ENCODE measurements around the gene MVB12A. TPM values are rescaled to one million over a fixed set of nuclear protein-coding genes. Genes with fewer than 3 reads are reported as not detected.

The MVB12A gene
- polyA plus RNA-seq, 2 of the 4 experiments (the other 2 are of a cell fraction) = 19.1 to 30.2 TPM

DNA sequence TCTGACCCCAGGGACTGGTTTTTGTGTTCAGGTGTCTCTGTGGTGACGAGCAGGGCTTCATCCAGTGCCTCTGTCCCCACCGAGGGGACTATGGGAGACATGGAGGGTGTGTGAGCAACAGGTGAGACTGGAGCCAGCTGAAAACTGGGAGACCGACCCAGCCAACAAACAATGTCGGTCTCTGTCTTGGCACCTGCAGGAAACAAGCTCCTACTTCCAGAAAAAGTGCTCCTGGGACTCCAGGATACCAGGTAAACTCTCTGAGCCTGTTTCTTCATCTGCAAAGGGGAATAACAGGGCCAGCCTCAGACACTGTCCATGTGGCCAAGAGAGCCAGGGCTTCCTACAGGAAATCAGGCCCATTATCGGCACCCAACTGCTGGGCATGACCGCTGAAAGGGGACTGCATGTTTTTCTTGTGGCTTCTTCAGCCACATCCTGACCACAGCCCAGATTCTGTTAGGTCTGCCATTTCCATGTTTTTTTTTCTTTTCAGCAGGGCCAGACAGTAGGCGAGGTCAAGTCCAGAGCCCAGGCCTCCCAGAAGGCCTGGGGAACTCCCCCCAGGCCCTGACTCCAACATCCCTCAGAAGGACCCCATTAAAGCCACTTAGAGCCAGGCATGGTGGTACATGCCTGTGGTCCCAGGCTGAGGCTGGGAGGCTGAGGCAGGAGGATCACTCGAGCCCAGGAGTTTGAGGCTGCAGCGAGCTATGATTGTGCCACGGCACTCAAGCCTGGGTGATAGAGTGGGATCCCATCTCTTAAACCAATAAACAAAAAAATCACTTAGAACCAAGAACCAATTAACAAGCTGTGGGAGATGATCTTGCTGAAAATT is 13.6 kb upstream of the MVB12A start:
- DNase-seq (ENCODE audit: low read depth in 1 of 2, low spot score in 1 of 2) (no peak), FAIRE-seq (no peak), ATAC-seq (no peak)
- Histone ChIP-seq H3K27ac (no peak overlapping the region), H3K4me1 (no peaks in the 10 kb centered on the region), H3K9me3 (no peaks in the 10 kb centered on the region), H3K4me2 (no peak overlapping the region), H3K4me3 (no peak overlapping the region)
- WGBS (ENCODE audit: missing lambda C conversion rate) = 82% methylated on average over 9 of the region's 10 CpGs
- TF ChIP-seq GATA3 (IDR thresholded peaks at IDR 0.05; ENCODE audit: borderline replicate concordance) = no peak
- TF ChIP-seq, protein P1, sequence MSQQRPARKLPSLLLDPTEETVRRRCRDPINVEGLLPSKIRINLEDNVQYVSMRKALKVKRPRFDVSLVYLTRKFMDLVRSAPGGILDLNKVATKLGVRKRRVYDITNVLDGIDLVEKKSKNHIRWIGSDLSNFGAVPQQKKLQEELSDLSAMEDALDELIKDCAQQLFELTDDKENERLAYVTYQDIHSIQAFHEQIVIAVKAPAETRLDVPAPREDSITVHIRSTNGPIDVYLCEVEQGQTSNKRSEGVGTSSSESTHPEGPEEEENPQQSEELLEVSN (IDR thresholded peaks at IDR 0.05; ENCODE audit: borderline replicate concordance, low read depth) = no peak
- no peak for TF ChIP-seq TP53 (CRISPR knock-in tag; IDR thresholded peaks at IDR 0.05)
- TF ChIP-seq, protein P2, sequence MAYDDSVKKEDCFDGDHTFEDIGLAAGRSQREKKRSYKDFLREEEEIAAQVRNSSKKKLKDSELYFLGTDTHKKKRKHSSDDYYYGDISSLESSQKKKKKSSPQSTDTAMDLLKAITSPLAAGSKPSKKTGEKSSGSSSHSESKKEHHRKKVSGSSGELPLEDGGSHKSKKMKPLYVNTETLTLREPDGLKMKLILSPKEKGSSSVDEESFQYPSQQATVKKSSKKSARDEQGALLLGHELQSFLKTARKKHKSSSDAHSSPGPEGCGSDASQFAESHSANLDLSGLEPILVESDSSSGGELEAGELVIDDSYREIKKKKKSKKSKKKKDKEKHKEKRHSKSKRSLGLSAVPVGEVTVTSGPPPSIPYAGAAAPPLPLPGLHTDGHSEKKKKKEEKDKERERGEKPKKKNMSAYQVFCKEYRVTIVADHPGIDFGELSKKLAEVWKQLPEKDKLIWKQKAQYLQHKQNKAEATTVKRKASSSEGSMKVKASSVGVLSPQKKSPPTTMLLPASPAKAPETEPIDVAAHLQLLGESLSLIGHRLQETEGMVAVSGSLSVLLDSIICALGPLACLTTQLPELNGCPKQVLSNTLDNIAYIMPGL (CRISPR knock-in tag; IDR thresholded peaks at IDR 0.05; ENCODE audit: borderline replicate concordance) = no peak
- no peak for TF ChIP-seq FOSB (CRISPR knock-in tag; IDR thresholded peaks at IDR 0.05)
- TF ChIP-seq BHLHE40 (IDR thresholded peaks at IDR 0.05; ENCODE audit: low read depth, low read length) = no peak
- TF ChIP-seq CBX8 (IDR thresholded peaks at IDR 0.05) = no peak
- no peak for TF ChIP-seq NFE2L2 (conservative IDR thresholded peaks at IDR 0.05; ENCODE audit: low read length)
- no peak for TF ChIP-seq NR3C1 (IDR thresholded peaks at IDR 0.05)
- no peak for TF ChIP-seq HOXB13 (CRISPR knock-in tag; IDR thresholded peaks at IDR 0.05; ENCODE audit: low read depth)
- ChIA-PET POLR2A (no interaction called here), CTCF (interaction anchor here (1.0 to 1.2 kb wide), 2 partner anchors 14 to 20 kb away, joined by 3 to 5 read pairs; no protein-coding TSS in a partner anchor)

DNA sequence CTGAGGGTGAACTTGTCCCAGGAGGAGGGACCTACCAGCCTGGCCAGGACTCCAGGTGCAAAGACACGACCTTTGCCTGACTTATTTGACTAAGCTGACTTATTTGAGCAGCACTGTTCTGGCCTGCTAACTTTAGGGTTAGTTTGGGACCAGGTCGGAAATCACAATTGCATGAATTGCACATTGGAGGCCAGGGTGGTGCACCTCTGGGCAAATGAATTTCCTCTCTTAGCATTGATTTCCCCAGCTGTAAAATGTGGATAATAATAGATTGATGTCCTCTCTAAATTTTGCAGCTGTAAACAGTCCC is 13.0 kb upstream of the MVB12A start:
- Histone ChIP-seq H3K4me1 (no peaks in the 10 kb centered on the region), H3K27ac (no peak overlapping the region), H3K4me3 (no peak overlapping the region), H3K9me3 (no peaks in the 10 kb centered on the region), H3K4me2 (no peak overlapping the region)
- no peak for FAIRE-seq
- no peak for DNase-seq (ENCODE audit: low read depth in 1 of 2, low spot score in 1 of 2)
- TF ChIP-seq, protein P3, sequence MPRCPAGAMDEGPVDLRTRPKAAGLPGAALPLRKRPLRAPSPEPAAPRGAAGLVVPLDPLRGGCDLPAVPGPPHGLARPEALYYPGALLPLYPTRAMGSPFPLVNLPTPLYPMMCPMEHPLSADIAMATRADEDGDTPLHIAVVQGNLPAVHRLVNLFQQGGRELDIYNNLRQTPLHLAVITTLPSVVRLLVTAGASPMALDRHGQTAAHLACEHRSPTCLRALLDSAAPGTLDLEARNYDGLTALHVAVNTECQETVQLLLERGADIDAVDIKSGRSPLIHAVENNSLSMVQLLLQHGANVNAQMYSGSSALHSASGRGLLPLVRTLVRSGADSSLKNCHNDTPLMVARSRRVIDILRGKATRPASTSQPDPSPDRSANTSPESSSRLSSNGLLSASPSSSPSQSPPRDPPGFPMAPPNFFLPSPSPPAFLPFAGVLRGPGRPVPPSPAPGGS (IDR thresholded peaks at IDR 0.05) = no peak
- TF ChIP-seq HDAC2 (IDR thresholded peaks at IDR 0.05) (no peak), CBX8 (IDR thresholded peaks at IDR 0.05) (no peak)
- no peak for ATAC-seq
- ChIA-PET CTCF (interaction anchor here (1.0 to 1.2 kb wide), 2 partner anchors 15 to 21 kb away, joined by 3 to 5 read pairs; no protein-coding TSS in a partner anchor), POLR2A (no interaction called here)
- 70% methylated on average over 2 of the region's 2 CpGs for WGBS (ENCODE audit: missing lambda C conversion rate)

DNA sequence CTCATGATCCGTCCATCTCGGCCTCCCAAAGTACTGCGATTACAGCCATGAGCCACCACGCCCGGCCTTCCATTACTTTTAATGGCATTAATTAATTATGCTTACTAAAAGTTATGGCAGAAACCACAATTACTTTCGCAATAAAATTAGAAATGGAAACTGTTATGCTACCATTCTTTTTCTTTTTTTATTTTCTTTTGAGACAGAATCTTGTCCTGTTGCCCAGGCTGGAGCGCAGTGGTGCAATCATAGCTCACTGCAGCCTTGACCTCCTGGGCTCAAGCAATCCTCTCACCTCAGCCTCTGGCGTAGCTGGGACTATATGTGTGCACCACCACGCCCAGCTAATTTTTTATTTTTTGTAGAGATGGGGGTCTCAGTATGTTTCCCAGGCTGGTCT is 9.9 kb upstream of the MVB12A start:
- no peak for DNase-seq (ENCODE audit: low read depth in 1 of 2, low spot score in 1 of 2)
- no peak for FAIRE-seq
- Histone ChIP-seq H3K27ac (no peak overlapping the region), H3K4me1 (no peaks in the 10 kb centered on the region), H3K4me3 (no peak overlapping the region), H3K4me2 (no peak overlapping the region), H3K9me3 (no peaks in the 10 kb centered on the region)
- no peak for ATAC-seq
- ChIA-PET CTCF (no interaction called here), POLR2A (interaction anchor here (1.3 kb wide), 1 partner anchor 10 kb away, joined by 5 read pairs; the partner anchor contains the start of gene MVB12A)
- TF ChIP-seq CBX2 (IDR thresholded peaks at IDR 0.05; ENCODE audit: borderline replicate concordance, low read depth) (no peak), FOSL2 (IDR thresholded peaks at IDR 0.05) (no peak), FOSL2 (CRISPR knock-in tag; IDR thresholded peaks at IDR 0.05) (no peak), ESRRA (IDR thresholded peaks at IDR 0.05; ENCODE audit: borderline replicate concordance, low read length) (no peak)
- 85% methylated on average over 9 of the region's 9 CpGs for WGBS (ENCODE audit: missing lambda C conversion rate)

DNA sequence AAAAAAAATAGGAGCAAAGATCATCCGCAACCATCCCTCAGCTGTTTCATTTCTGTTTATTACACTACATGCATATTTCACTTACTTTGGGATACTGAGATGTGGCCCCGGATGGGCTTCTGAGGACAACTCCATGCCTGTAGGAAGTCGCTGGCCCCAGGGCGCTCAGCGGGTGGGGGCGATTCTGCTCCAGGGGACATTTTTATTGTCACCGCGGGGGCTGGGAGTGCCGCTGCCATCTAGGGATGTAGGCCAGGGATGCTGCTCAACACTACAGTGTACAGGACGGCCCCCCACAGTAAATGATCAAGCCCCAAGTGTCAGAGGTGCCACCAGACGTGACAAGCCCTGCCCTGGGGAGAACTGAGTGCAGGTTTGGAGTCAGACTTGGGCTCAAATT is 8.0 kb upstream of the MVB12A start:
- CTCF ChIA-PET = interaction anchor here (1.0 to 1.2 kb wide), 2 partner anchors 22 to 55 kb away, joined by 3 to 7 read pairs; no protein-coding TSS in a partner anchor
- no peak for FAIRE-seq
- DNase-seq (ENCODE audit: low read depth in 1 of 2, low spot score in 1 of 2) = no peak
- H3K27ac ChIP-seq = no peak overlapping the region
- H3K4me1 ChIP-seq = no peaks in the 10 kb centered on the region
- 61% methylated on average over 11 of the region's 11 CpGs for WGBS (ENCODE audit: missing lambda C conversion rate)
- H3K4me2 ChIP-seq = no peak overlapping the region
- POLR2A ChIA-PET = interaction anchor here (0.7 kb wide), 1 partner anchor 8 kb away, joined by 3 read pairs; the partner anchor contains the start of gene MVB12A
- no peak for TF ChIP-seq MAFK (IDR thresholded peaks at IDR 0.05; ENCODE audit: partially characterized antibody)
- TF ChIP-seq, protein P4, sequence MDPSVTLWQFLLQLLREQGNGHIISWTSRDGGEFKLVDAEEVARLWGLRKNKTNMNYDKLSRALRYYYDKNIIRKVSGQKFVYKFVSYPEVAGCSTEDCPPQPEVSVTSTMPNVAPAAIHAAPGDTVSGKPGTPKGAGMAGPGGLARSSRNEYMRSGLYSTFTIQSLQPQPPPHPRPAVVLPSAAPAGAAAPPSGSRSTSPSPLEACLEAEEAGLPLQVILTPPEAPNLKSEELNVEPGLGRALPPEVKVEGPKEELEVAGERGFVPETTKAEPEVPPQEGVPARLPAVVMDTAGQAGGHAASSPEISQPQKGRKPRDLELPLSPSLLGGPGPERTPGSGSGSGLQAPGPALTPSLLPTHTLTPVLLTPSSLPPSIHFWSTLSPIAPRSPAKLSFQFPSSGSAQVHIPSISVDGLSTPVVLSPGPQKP (IDR thresholded peaks at IDR 0.05; ENCODE audit: low read depth, low read length) = no peak
- TF ChIP-seq, protein P5, sequence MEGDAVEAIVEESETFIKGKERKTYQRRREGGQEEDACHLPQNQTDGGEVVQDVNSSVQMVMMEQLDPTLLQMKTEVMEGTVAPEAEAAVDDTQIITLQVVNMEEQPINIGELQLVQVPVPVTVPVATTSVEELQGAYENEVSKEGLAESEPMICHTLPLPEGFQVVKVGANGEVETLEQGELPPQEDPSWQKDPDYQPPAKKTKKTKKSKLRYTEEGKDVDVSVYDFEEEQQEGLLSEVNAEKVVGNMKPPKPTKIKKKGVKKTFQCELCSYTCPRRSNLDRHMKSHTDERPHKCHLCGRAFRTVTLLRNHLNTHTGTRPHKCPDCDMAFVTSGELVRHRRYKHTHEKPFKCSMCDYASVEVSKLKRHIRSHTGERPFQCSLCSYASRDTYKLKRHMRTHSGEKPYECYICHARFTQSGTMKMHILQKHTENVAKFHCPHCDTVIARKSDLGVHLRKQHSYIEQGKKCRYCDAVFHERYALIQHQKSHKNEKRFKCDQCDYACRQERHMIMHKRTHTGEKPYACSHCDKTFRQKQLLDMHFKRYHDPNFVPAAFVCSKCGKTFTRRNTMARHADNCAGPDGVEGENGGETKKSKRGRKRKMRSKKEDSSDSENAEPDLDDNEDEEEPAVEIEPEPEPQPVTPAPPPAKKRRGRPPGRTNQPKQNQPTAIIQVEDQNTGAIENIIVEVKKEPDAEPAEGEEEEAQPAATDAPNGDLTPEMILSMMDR (IDR thresholded peaks at IDR 0.05) = no peak
- no peak overlapping the region for H3K4me3 ChIP-seq
- no peak for ATAC-seq
- no peaks in the 10 kb centered on the region for H3K9me3 ChIP-seq
